Measurements from ENCODE around the gene ZNF609. TPM values are rescaled to one million over a fixed set of nuclear protein-coding genes. Genes with fewer than 3 reads are reported as not detected.

Gene ZNF609
- total RNA-seq, 1 experiment from 2014 or later = 9.9 TPM

GRCh38 chr15:64580696-64581407 lies 120.5 kb downstream of the ZNF609 start:
- POLR2A ChIA-PET (ENCODE audit: unreplicated experiment) = no interaction called here
- Histone ChIP-seq H2AFZ (ENCODE audit: low read length) (no peak overlapping the region), H3K79me2 (ENCODE audit: low read length) (0 out of 2 replicates have a peak, but pooled peaks cover 6% of the 10 kb centered on the region), H3K9me2 (replicated peaks; ENCODE audit: low read length) (no peaks in the 10 kb centered on the region), H3K27me3 (ENCODE audit: low read length) (no peaks in the 10 kb centered on the region), H3F3A (ENCODE audit: low read length, unreplicated experiment) (no peaks in the 10 kb centered on the region), H3K9ac (ENCODE audit: low read length) (no peak overlapping the region), H4K20me1 (ENCODE audit: low read length) (no peaks in the 10 kb centered on the region), H3K4me1 (ENCODE audit: insufficient read depth, low read length) (peaks cover 5% of the 10 kb centered on the region; the same call in 1 of the 2 replicates), H3K27ac (ENCODE audit: low read length) (no peak overlapping the region), H3K4me3 (ENCODE audit: low read length) (no peak overlapping the region), H3K9me3 (ENCODE audit: low read length) (no peaks in the 10 kb centered on the region), H3K36me3 (ENCODE audit: low read depth, low read length) (no peaks in the 10 kb centered on the region), H3K4me2 (ENCODE audit: low read length) (no peak overlapping the region)
- intact Hi-C loops (cut with micrococcal nuclease) = no loop called here
- DNase-seq (no peak), ATAC-seq (no peak)
- no TSS peak for BruUV-seq (replicated peaks)
- TF ChIP-seq EZH2phosphoT487 (IDR thresholded peaks at IDR 0.05; ENCODE audit: borderline replicate concordance, low read length) (no peak), EZH2 (IDR thresholded peaks at IDR 0.05; ENCODE audit: low read length, unreplicated experiment) (no peak)
- TF ChIP-seq, protein P1, sequence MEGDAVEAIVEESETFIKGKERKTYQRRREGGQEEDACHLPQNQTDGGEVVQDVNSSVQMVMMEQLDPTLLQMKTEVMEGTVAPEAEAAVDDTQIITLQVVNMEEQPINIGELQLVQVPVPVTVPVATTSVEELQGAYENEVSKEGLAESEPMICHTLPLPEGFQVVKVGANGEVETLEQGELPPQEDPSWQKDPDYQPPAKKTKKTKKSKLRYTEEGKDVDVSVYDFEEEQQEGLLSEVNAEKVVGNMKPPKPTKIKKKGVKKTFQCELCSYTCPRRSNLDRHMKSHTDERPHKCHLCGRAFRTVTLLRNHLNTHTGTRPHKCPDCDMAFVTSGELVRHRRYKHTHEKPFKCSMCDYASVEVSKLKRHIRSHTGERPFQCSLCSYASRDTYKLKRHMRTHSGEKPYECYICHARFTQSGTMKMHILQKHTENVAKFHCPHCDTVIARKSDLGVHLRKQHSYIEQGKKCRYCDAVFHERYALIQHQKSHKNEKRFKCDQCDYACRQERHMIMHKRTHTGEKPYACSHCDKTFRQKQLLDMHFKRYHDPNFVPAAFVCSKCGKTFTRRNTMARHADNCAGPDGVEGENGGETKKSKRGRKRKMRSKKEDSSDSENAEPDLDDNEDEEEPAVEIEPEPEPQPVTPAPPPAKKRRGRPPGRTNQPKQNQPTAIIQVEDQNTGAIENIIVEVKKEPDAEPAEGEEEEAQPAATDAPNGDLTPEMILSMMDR (conservative IDR thresholded peaks at IDR 0.05; ENCODE audit: low read depth, low read length) = no peak
- CTCF ChIA-PET = no interaction called here

- Histone ChIP-seq H3K79me2 (ENCODE audit: low read length) (0 out of 2 replicates have a peak, but pooled peaks cover 6% of the 10 kb centered on the region), H3K4me1 (ENCODE audit: insufficient read depth, low read length) (peaks cover 5% of the 10 kb centered on the region; the same call in 1 of the 2 replicates), H3K27me3 (ENCODE audit: low read length) (no peaks in the 10 kb centered on the region), H3K36me3 (ENCODE audit: low read depth, low read length) (no peaks in the 10 kb centered on the region), H3K9ac (ENCODE audit: low read length) (no peak overlapping the region), H3K4me3 (ENCODE audit: low read length) (no peak overlapping the region), H3K9me3 (ENCODE audit: low read length) (no peaks in the 10 kb centered on the region), H2AFZ (ENCODE audit: low read length) (no peak overlapping the region), H3K9me2 (replicated peaks; ENCODE audit: low read length) (no peaks in the 10 kb centered on the region), H3F3A (ENCODE audit: low read length, unreplicated experiment) (no peaks in the 10 kb centered on the region), H3K4me2 (ENCODE audit: low read length) (no peak overlapping the region), H4K20me1 (ENCODE audit: low read length) (no peaks in the 10 kb centered on the region), H3K27ac (ENCODE audit: low read length) (no peak overlapping the region)
- DNase-seq = no peak
- TF ChIP-seq EZH2 (IDR thresholded peaks at IDR 0.05; ENCODE audit: low read length, unreplicated experiment) (no peak), EZH2phosphoT487 (IDR thresholded peaks at IDR 0.05; ENCODE audit: borderline replicate concordance, low read length) (no peak)
- TF ChIP-seq, protein P1 (conservative IDR thresholded peaks at IDR 0.05; ENCODE audit: low read depth, low read length) = no peak
- ChIA-PET POLR2A (ENCODE audit: unreplicated experiment) (no interaction called here), CTCF (no interaction called here)
- intact Hi-C loops (cut with micrococcal nuclease) = no loop called here
- no peak for ATAC-seq
- BruUV-seq (replicated peaks) = no TSS peak
Measured at GRCh38 chr15:64581408-64581761, 121.0 kb downstream of the ZNF609 start.

DNA sequence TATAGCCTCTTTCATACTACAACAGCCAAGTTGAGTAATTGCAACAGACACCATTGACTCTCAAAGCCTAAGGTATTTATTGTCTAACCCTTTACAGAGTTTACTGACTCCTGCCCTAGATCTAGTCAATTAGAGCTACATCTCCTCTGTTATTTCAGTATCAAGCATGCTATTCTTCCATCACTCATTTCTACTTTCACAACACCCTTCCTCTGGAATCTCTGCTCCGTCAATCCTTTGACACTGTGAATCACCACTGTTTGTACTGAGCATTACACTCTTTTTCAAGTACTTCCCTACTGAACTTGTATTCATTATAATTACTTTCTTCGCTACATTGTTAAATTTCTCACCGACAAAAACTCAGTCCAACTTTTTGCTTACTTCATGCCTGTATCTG lies 121.8 kb downstream of the ZNF609 start:
- DNase-seq (no peak), ATAC-seq (no peak)
- Histone ChIP-seq H3K9me3 (ENCODE audit: low read length) (no peaks in the 10 kb centered on the region), H3K4me3 (ENCODE audit: low read length) (no peak overlapping the region), H2AFZ (ENCODE audit: low read length) (no peak overlapping the region), H3F3A (ENCODE audit: low read length, unreplicated experiment) (no peaks in the 10 kb centered on the region), H3K4me2 (ENCODE audit: low read length) (no peak overlapping the region), H3K4me1 (ENCODE audit: insufficient read depth, low read length) (peaks cover 5% of the 10 kb centered on the region; the same call in 1 of the 2 replicates), H3K36me3 (ENCODE audit: low read depth, low read length) (no peaks in the 10 kb centered on the region), H3K27me3 (ENCODE audit: low read length) (no peaks in the 10 kb centered on the region), H3K9me2 (replicated peaks; ENCODE audit: low read length) (no peaks in the 10 kb centered on the region), H4K20me1 (ENCODE audit: low read length) (no peaks in the 10 kb centered on the region), H3K9ac (ENCODE audit: low read length) (no peak overlapping the region), H3K79me2 (ENCODE audit: low read length) (peaks cover 11% of the 10 kb centered on the region; the same call in 1 of the 2 replicates), H3K27ac (ENCODE audit: low read length) (no peak overlapping the region)
- ChIA-PET CTCF (no interaction called here), POLR2A (ENCODE audit: unreplicated experiment) (no interaction called here)
- no TSS peak for BruUV-seq (replicated peaks)
- TF ChIP-seq EZH2 (IDR thresholded peaks at IDR 0.05; ENCODE audit: low read length, unreplicated experiment) (no peak), EZH2phosphoT487 (IDR thresholded peaks at IDR 0.05; ENCODE audit: borderline replicate concordance, low read length) (no peak)
- TF ChIP-seq, protein P1 (conservative IDR thresholded peaks at IDR 0.05; ENCODE audit: low read depth, low read length) = no peak
- intact Hi-C loops (cut with micrococcal nuclease) = no loop called here
